H1 (cell line): ENCODE results near the gene LONRF2. TPM values are rescaled to one million over a fixed set of nuclear protein-coding genes. Genes with fewer than 3 reads are reported as not detected.

Experiments
- ASH2L ChIP-seq: fragments of 200-600, 300-600 bp; sonication (generic); IDR thresholded peaks from one replicate; pipeline ENCODE4 v1.7.1; 2017; ENCODE audit warnings: low read length
- CBX8 ChIP-seq: fragments of 300-800, 300-1000 bp; sonication (generic); IDR thresholded peaks from 2 replicates; pipeline ENCODE4 v1.7.1; 2016; ENCODE audit warnings: low read depth, low read length, borderline replicate concordance
- CHD7 ChIP-seq: fragments of 300-600 bp; sonication (generic); IDR thresholded peaks from 2 replicates; pipeline ENCODE4 v1.7.1; 2012; ENCODE audit warnings: low read length, moderate library complexity, mild to moderate bottlenecking, inconsistent platforms; ENCODE audit not compliant: insufficient replicate concordance
- JUND ChIP-seq: IDR thresholded peaks from 2 replicates; pipeline ENCODE4 v1.6.1; 2011; ENCODE audit warnings: mild to moderate bottlenecking, improper control_type of control experiment, low read length
- RNF2 ChIP-seq: fragments of 200-900, 300-1000 bp; sonication (generic); IDR thresholded peaks from 2 replicates; pipeline ENCODE4 v1.7.1; 2016; ENCODE audit warnings: borderline replicate concordance, low read depth, mild to moderate bottlenecking, antibody characterized with exemption, low read length; ENCODE audit not compliant: poor library complexity, severe bottlenecking; ENCODE audit errors: missing control alignments
- SUZ12 ChIP-seq: fragments of 200-600 bp; sonication (generic); IDR thresholded peaks from 2 replicates; pipeline ENCODE4 v1.6.1; 2012; ENCODE audit warnings: mild to moderate bottlenecking, inconsistent platforms, low read length, moderate library complexity, mixed read lengths
- YY1 ChIP-seq: IDR thresholded peaks from 2 replicates; pipeline ENCODE4 v1.6.1; 2011; ENCODE audit warnings: low read depth, mild to moderate bottlenecking, low read length
- polyA plus RNA-seq, 7 experiments: library from polyadenylated mRNA; depleted of rRNA in 3 of 7; stranded (reverse) in 5 of 7; unstranded in 2 of 7; fragments of >200 nt in 5 of 7; fragments of 200-250 nt in 2 of 7; gene quantifications; 1 replicate in 5 of 7; 2 replicates in 1 of 7; 4 replicates in 1 of 7; pipeline versions ENCODE4 v1.2.1 to v1.2.3, GENCODE V29; 2011 to 2013; ENCODE audit warnings: missing spikeins in 2 of 7, mixed read lengths in 2 of 7
- total RNA-seq: library from RNA; stranded (reverse); fragmentation: NEBNext Ultra II Directional; extraction: Animal tissue kit (Norgen Biotek cat#: 25700); gene quantifications from 2 replicates; pipeline ENCODE4 v1.2.1, GENCODE V29; 2021
- TF ChIP-seq, protein P1 (sequence below): IDR thresholded peaks from 2 replicates; pipeline ENCODE4 v1.6.1; 2011; ENCODE audit warnings: low read length, improper control_type of control experiment

LONRF2 gene
- total and polyA plus RNA-seq, 2 of the 8 experiments (the other 6 are each of a cell fraction or from before 2014, with no cell fraction given), result 0.24 to 0.74 TPM

- TF ChIP-seq CHD7 (no peak), CBX8 (no peak), YY1 (no peak), SUZ12 (no peak), JUND (no peak), ASH2L (no peak), RNF2 (no peak)
- TF ChIP-seq, protein P1, sequence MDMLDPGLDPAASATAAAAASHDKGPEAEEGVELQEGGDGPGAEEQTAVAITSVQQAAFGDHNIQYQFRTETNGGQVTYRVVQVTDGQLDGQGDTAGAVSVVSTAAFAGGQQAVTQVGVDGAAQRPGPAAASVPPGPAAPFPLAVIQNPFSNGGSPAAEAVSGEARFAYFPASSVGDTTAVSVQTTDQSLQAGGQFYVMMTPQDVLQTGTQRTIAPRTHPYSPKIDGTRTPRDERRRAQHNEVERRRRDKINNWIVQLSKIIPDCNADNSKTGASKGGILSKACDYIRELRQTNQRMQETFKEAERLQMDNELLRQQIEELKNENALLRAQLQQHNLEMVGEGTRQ, result no peak
These were observed 67.6 kb downstream of the LONRF2 start (continued) for GRCh38 chr2:100254646-100255210.
